SK-N-SH (cell line): ENCODE measurements around the gene IKZF2. TPM values are rescaled to one million over a fixed set of nuclear protein-coding genes. Genes with fewer than 3 reads are reported as not detected.

Experiments
- CTCF ChIA-PET: fragments of 300-600, 350-600 bp; formaldehyde crosslinking; extraction: SDS; loops from one replicate; lab custom pipeline; 2021; lab: Yijun Ruan, JAX
- POLR2A ChIA-PET: fragments of 350-600 bp; sonication (Branson Sonifier 250); formaldehyde crosslinking; extraction: SDS; loops from one replicate; lab custom pipeline; 2020; ENCODE audit warnings: antibody characterized with exemption, inconsistent platforms; lab: Yijun Ruan, JAX
- DNase-seq: peaks from one replicate; pipeline ENCODE4 v3.0.0; 2012
- H2AFZ ChIP-seq: fragments of 200-600 bp; sonication (generic); 2 replicates; pipeline ENCODE4 v1.8.1; 2016; ENCODE audit warnings: antibody characterized with exemption, mild to moderate bottlenecking, low read depth
- H3F3A ChIP-seq: fragments of 200-600 bp; sonication (generic); replicated peaks from 2 replicates; pipeline ENCODE3; 2016; ENCODE audit warnings: antibody characterized with exemption, mild to moderate bottlenecking; ENCODE audit not compliant: insufficient read depth
- H3K27ac ChIP-seq, 2 experiments: fragments of 200-500 bp in 1 of 2; fragments of 200-600 bp in 1 of 2; sonication (Bioruptor generic) in 1 of 2; sonication (generic), shearing (Covaris generic) in 1 of 2; 2 replicates each; pipeline versions ENCODE4 v1.5.1 to v1.6.1; 2014 to 2016; ENCODE audit warnings: low read depth in 2 of 2, inconsistent platforms in 1 of 2, low read length in 1 of 2, mild to moderate bottlenecking in 1 of 2, mixed read lengths in 1 of 2
- H3K27me3 ChIP-seq: fragments of 200-600 bp; sonication (generic), shearing (Covaris generic); 2 replicates; pipeline ENCODE4 v1.6.1; 2016; ENCODE audit warnings: mixed run types; ENCODE audit not compliant: insufficient read depth
- H3K36me3 ChIP-seq, 2 experiments: fragments of 200-500 bp in 1 of 2; fragments of 200-600 bp in 1 of 2; sonication (Bioruptor generic) in 1 of 2; sonication (generic) in 1 of 2; replicated peaks in 1 of 2; 2 replicates each; pipeline versions ENCODE3 to v1.5.1; 2014 to 2016; ENCODE audit warnings: low read length in 1 of 2, mild to moderate bottlenecking in 1 of 2; ENCODE audit not compliant: insufficient read depth in 2 of 2, control insufficient read depth in 1 of 2
- H3K4me1 ChIP-seq, 2 experiments: fragments of 200-500 bp in 1 of 2; fragments of 200-600 bp in 1 of 2; sonication (Bioruptor generic) in 1 of 2; sonication (generic), shearing (Covaris generic) in 1 of 2; 2 replicates each; pipeline versions ENCODE4 v1.5.1 to v1.6.1; 2014 to 2016; ENCODE audit warnings: low read depth in 1 of 2, low read length in 1 of 2, mixed run types in 1 of 2; ENCODE audit not compliant: insufficient read depth in 2 of 2, control insufficient read depth in 1 of 2
- H3K4me2 ChIP-seq: fragments of 200-600 bp; sonication (generic), shearing (Covaris generic); 2 replicates; pipeline ENCODE4 v1.6.1; 2017; ENCODE audit warnings: mixed run types
- H3K4me3 ChIP-seq, 2 experiments: fragments of 200-500 bp in 1 of 2; fragments of 200-600 bp in 1 of 2; sonication (Bioruptor generic) in 1 of 2; sonication (generic), shearing (Covaris generic) in 1 of 2; 2 replicates each; pipeline versions ENCODE4 v1.5.1 to v1.8.1; 2014 to 2016; ENCODE audit warnings: low read depth in 2 of 2, inconsistent platforms in 1 of 2, low read length in 1 of 2, mild to moderate bottlenecking in 1 of 2, mixed read lengths in 1 of 2, moderate library complexity in 1 of 2
- H3K79me2 ChIP-seq: fragments of 200-600 bp; sonication (generic); 2 replicates; pipeline ENCODE4 v1.8.1; 2017; ENCODE audit warnings: mild to moderate bottlenecking; ENCODE audit not compliant: insufficient read depth
- H3K9ac ChIP-seq: fragments of 200-600 bp; sonication (generic); 2 replicates; pipeline ENCODE4 v1.6.1; 2017; ENCODE audit warnings: mixed run types
- H3K9me2 ChIP-seq: fragments of 200-600 bp; sonication (generic); 2 replicates; pipeline ENCODE4 v1.6.1; 2017; ENCODE audit warnings: mixed run types
- H3K9me3 ChIP-seq: fragments of 200-600 bp; sonication (generic); 2 replicates; pipeline ENCODE4 v1.6.1; 2017; ENCODE audit warnings: mixed run types, mild to moderate bottlenecking, moderate library complexity
- H4K20me1 ChIP-seq: fragments of 200-600 bp; sonication (generic); 2 replicates; pipeline ENCODE4 v1.6.1; 2017; ENCODE audit warnings: mild to moderate bottlenecking, mixed run types; ENCODE audit not compliant: insufficient read depth
- CHD2 ChIP-seq: fragments of 150-350 bp; IDR thresholded peaks from 2 replicates; pipeline ENCODE4 v1.6.1; 2018; ENCODE audit warnings: low read length; ENCODE audit not compliant: partially characterized antibody
- ELF1 ChIP-seq: IDR thresholded peaks from 2 replicates; pipeline ENCODE4 v1.4.0; 2012
- EP300 ChIP-seq, 2 experiments: IDR thresholded peaks; 2 replicates each; pipeline versions ENCODE4 v1.4.0 to v1.6.1; 2012; ENCODE audit warnings: borderline replicate concordance in 1 of 2, low read depth in 1 of 2, low read length in 1 of 2
- FOSL2 ChIP-seq: IDR thresholded peaks from 2 replicates; pipeline ENCODE4 v1.4.0; 2012; ENCODE audit warnings: low read depth, mild to moderate bottlenecking, moderate library complexity, borderline replicate concordance
- GATA2 ChIP-seq: sonication (generic); formaldehyde crosslinking; IDR thresholded peaks from 2 replicates; pipeline ENCODE4 v1.5.0; 2020; ENCODE audit warnings: mild to moderate bottlenecking, missing genetic modification reagents
- MAX ChIP-seq: IDR thresholded peaks from 2 replicates; pipeline ENCODE4 v1.4.0; 2012; ENCODE audit warnings: low read depth
- MXI1 ChIP-seq: IDR thresholded peaks from 2 replicates; pipeline ENCODE4 v1.6.1; 2012; ENCODE audit warnings: mild to moderate bottlenecking, low read depth, low read length, improper control_type of control experiment
- PBX3 ChIP-seq: IDR thresholded peaks from 2 replicates; pipeline ENCODE4; 2012
- RAD21 ChIP-seq: IDR thresholded peaks from 2 replicates; pipeline ENCODE4 v1.6.1; 2012; ENCODE audit warnings: mild to moderate bottlenecking, low read length
- RCOR1 ChIP-seq: fragments of 150-350 bp; IDR thresholded peaks from 2 replicates; pipeline ENCODE4 v1.6.1; 2017; ENCODE audit warnings: antibody characterized with exemption, low read length
- SIN3A ChIP-seq: IDR thresholded peaks from 2 replicates; pipeline ENCODE4 v1.6.1; 2012; ENCODE audit warnings: low read depth, mild to moderate bottlenecking, low read length, moderate library complexity, borderline replicate concordance
- TAF1 ChIP-seq: IDR thresholded peaks from 2 replicates; pipeline ENCODE4 v1.6.1; 2012; ENCODE audit warnings: low read depth, mild to moderate bottlenecking, low read length, moderate library complexity, borderline replicate concordance
- TEAD4 ChIP-seq: IDR thresholded peaks from 2 replicates; pipeline ENCODE4 v1.4.0; 2012; ENCODE audit warnings: mild to moderate bottlenecking, borderline replicate concordance; ENCODE audit not compliant: insufficient read depth
- ZBTB33 ChIP-seq: IDR thresholded peaks from 2 replicates; pipeline ENCODE4 v1.4.0; 2012; ENCODE audit warnings: low read depth, borderline replicate concordance
- polyA plus RNA-seq, 3 experiments: library from polyadenylated mRNA; depleted of rRNA; stranded (reverse); fragments of >200 nt; gene quantifications; 2 replicates each; pipeline ENCODE4 v1.2.3, GENCODE V29; 2012

Gene IKZF2
- polyA plus RNA-seq, 1 of the 3 experiments (the other 2 are of a cell fraction), result 1.3 TPM

- TF ChIP-seq RCOR1, result no peak
These were observed 65.9 kb downstream of the IKZF2 start (continued) for GRCh38 chr2:213085538-213085937.

- DNase-seq, result no peak
- Histone ChIP-seq H3K4me2 (no peak overlapping the region), H3K9ac (no peak overlapping the region), H3K36me3 (no peaks in the 10 kb centered on the region), H3F3A (peaks cover 10% of the 10 kb centered on the region), H3K4me3 (no peak overlapping the region), H3K27me3 (no peaks in the 10 kb centered on the region), H3K79me2 (no peaks in the 10 kb centered on the region), H2AFZ (no peak overlapping the region), H3K4me1 (peaks cover 0 to 11% of the 10 kb centered on the region in 2 experiments; a peak in 2 of 4 replicates), H3K9me3 (no peaks in the 10 kb centered on the region), H4K20me1 (no peaks in the 10 kb centered on the region), H3K27ac (no peak overlapping the region), H3K9me2 (no peaks in the 10 kb centered on the region)
- POLR2A ChIA-PET, result no interaction called here
- no peak for TF ChIP-seq ELF1
- no peak for TF ChIP-seq TEAD4
- TF ChIP-seq ZBTB33, result no peak
- no peak for TF ChIP-seq EP300 (IDR thresholded peaks at IDR 0.05; ENCODE audit: borderline replicate concordance in 1 of 2, low read depth in 1 of 2, low read length in 1 of 2)
- TF ChIP-seq SIN3A, result no peak
- TF ChIP-seq CHD2, result no peak
- CTCF ChIA-PET, result no interaction called here
These were observed 67.2 kb downstream of the IKZF2 start for GRCh38 chr2:213084261-213084660.

GRCh38 chr2:213080969-213081617 is 70.3 kb downstream of the IKZF2 start:
- Histone ChIP-seq H4K20me1 (no peaks in the 10 kb centered on the region), H3K79me2 (no peaks in the 10 kb centered on the region), H3K4me3 (no peak overlapping the region), H3F3A (peaks cover 6% of the 10 kb centered on the region), H3K36me3 (no peaks in the 10 kb centered on the region), H3K27ac (no peak overlapping the region), H3K4me2 (no peak overlapping the region), H3K27me3 (no peaks in the 10 kb centered on the region)
- ChIA-PET POLR2A (no interaction called here), CTCF (no interaction called here)
- TF ChIP-seq CHD2 (no peak), MXI1 (no peak), PBX3 (no peak), MAX (no peak), FOSL2 (no peak), RAD21 (no peak), SIN3A (no peak), GATA2 (CRISPR knock-in tag) (no peak), TAF1 (no peak), ELF1 (no peak)
- TF ChIP-seq, all 33 proteins: peak for 0
- H2AFZ ChIP-seq, result no peak overlapping the region
- no peak for DNase-seq
- peaks cover 0 to 4% of the 10 kb centered on the region in 2 experiments; a peak in 2 of 4 replicates for H3K4me1 ChIP-seq
- no peaks in the 10 kb centered on the region for H3K9me2 ChIP-seq
- H3K9ac ChIP-seq, result no peak overlapping the region
- no peaks in the 10 kb centered on the region for H3K9me3 ChIP-seq
